Large intestine (tissue), 3 donors: ENCODE results near the gene LEMD2. TPM values are rescaled to one million over a fixed set of nuclear protein-coding genes. Genes with fewer than 3 reads are reported as not detected.

Experiments used
- DNase-seq, 2 donors: peaks; one replicate each; pipeline versions ENCODE4 v3.0.0 to v3.0.0-alpha.2; 2013
- H3K27ac ChIP-seq: one replicate; pipeline ENCODE4 v1.5.1; 2013; ENCODE audit warnings: low read length
- H3K27me3 ChIP-seq: 2 replicates; pipeline ENCODE4 v1.6.1; 2013; ENCODE audit warnings: low read length; ENCODE audit not compliant: control insufficient read depth, insufficient read depth
- H3K36me3 ChIP-seq: 2 replicates; pipeline ENCODE4 v1.6.1; 2013; ENCODE audit warnings: low read length; ENCODE audit not compliant: control insufficient read depth, insufficient read depth
- H3K4me1 ChIP-seq: one replicate; pipeline ENCODE4 v1.6.1; 2013; ENCODE audit warnings: low read length; ENCODE audit not compliant: control insufficient read depth, insufficient read depth
- H3K4me3 ChIP-seq: one replicate; pipeline ENCODE4 v1.5.1; 2013; ENCODE audit warnings: low read length
- H3K9me3 ChIP-seq: one replicate; pipeline ENCODE4 v1.6.1; 2013; ENCODE audit warnings: mild to moderate bottlenecking, low read depth, low read length, moderate library complexity; ENCODE audit not compliant: control insufficient read depth
- WGBS: methylation state at CpG from one replicate; pipeline ENCODE4 v1.1.5; 2013; ENCODE audit warnings: low lambda C conversion rate; ENCODE audit not compliant: insufficient coverage; 5-methylcytosine and 5-hydroxymethylcytosine counted together
- polyA plus RNA-seq: library from polyadenylated mRNA; unstranded; fragments of 120-200 nt; gene quantifications from one replicate; pipeline ENCODE4 v1.2.1, GENCODE V29; 2013

The LEMD2 gene
- polyA plus RNA-seq, 1 donor, result 56.2 TPM

- H3K36me3 ChIP-seq, result no peaks in the 10 kb centered on the region
These were observed 8.9 kb upstream of the LEMD2 start for GRCh38 chr6:33797626-33798342.

GRCh38 chr6:33794910-33795623 is 6.1 kb upstream of the LEMD2 start:
- no peaks in the 10 kb centered on the region for H3K27me3 ChIP-seq
- H3K4me3 ChIP-seq, result no peak overlapping the region
- no peak overlapping the region for H3K27ac ChIP-seq
- WGBS, result no CpG with 5 or more reads among the region's 14 CpGs
- no peaks in the 10 kb centered on the region for H3K36me3 ChIP-seq
- peaks cover 14% of the 10 kb centered on the region for H3K4me1 ChIP-seq
- peak; percentile 53 to 74 for DNase-seq
- no peaks in the 10 kb centered on the region for H3K9me3 ChIP-seq

More at GRCh38 chr6:33797626-33798342, 8.9 kb upstream of the LEMD2 start:
- Histone ChIP-seq H3K27ac (no peak overlapping the region), H3K27me3 (no peaks in the 10 kb centered on the region), H3K9me3 (no peaks in the 10 kb centered on the region), H3K4me1 (peaks cover 14% of the 10 kb centered on the region), H3K4me3 (no peak overlapping the region)
- no peak for DNase-seq
- 88% methylated on average over 8 of the region's 10 CpGs for WGBS

- no peaks in the 10 kb centered on the region for H3K36me3 ChIP-seq
- no peaks in the 10 kb centered on the region for H3K9me3 ChIP-seq
- H3K4me3 ChIP-seq, result no peak overlapping the region
- WGBS, result 92% methylated on average over 2 of the region's 10 CpGs
- no peaks in the 10 kb centered on the region for H3K27me3 ChIP-seq
- H3K27ac ChIP-seq, result no peak overlapping the region
- peaks cover 18% of the 10 kb centered on the region for H3K4me1 ChIP-seq
- no peak for DNase-seq
These were observed 4.1 kb upstream of the LEMD2 start for GRCh38 chr6:33792981-33793380.

- H3K36me3 ChIP-seq, result no peaks in the 10 kb centered on the region
- H3K27me3 ChIP-seq, result no peaks in the 10 kb centered on the region
- WGBS, result no CpG with 5 or more reads among the region's 7 CpGs
- H3K4me1 ChIP-seq, result peaks cover 30% of the 10 kb centered on the region
- no peak for DNase-seq
- H3K4me3 ChIP-seq, result no peak overlapping the region
- H3K9me3 ChIP-seq, result no peaks in the 10 kb centered on the region
- H3K27ac ChIP-seq, result no peak overlapping the region
These were observed 2.7 kb upstream of the LEMD2 start for GRCh38 chr6:33791620-33792019.

GRCh38 chr6:33790910-33791309 is 2.0 kb upstream of the LEMD2 start:
- Histone ChIP-seq H3K9me3 (no peaks in the 10 kb centered on the region), H3K4me1 (peaks cover 34% of the 10 kb centered on the region), H3K27me3 (no peaks in the 10 kb centered on the region), H3K36me3 (peaks cover 5% of the 10 kb centered on the region), H3K4me3 (no peak overlapping the region), H3K27ac (no peak overlapping the region)
- WGBS, result no CpG with 5 or more reads among the region's 5 CpGs
- DNase-seq, result no peak

- Histone ChIP-seq H3K9me3 (no peaks in the 10 kb centered on the region), H3K27me3 (no peaks in the 10 kb centered on the region), H3K27ac (no peak overlapping the region), H3K4me1 (peaks cover 34% of the 10 kb centered on the region), H3K36me3 (peaks cover 8% of the 10 kb centered on the region), H3K4me3 (no peak overlapping the region)
- no CpG with 5 or more reads among the region's 2 CpGs for WGBS
- DNase-seq, result no peak
These were observed 1.4 kb upstream of the LEMD2 start for GRCh38 chr6:33790379-33790778.

- Histone ChIP-seq H3K36me3 (peaks cover 16% of the 10 kb centered on the region), H3K27ac (no peak overlapping the region), H3K4me1 (peaks cover 26% of the 10 kb centered on the region), H3K9me3 (no peaks in the 10 kb centered on the region), H3K4me3 (peak overlapping the region; percentile 13), H3K27me3 (no peaks in the 10 kb centered on the region)
- no peak for DNase-seq
- WGBS, result no CpG with 5 or more reads among the region's 11 CpGs
These were observed 593 bp upstream of the LEMD2 start for GRCh38 chr6:33789550-33789895.

GRCh38 chr6:33787954-33788693 is 806 bp downstream of the LEMD2 start:
- H3K27me3 ChIP-seq, result no peaks in the 10 kb centered on the region
- H3K4me1 ChIP-seq, result peaks cover 20% of the 10 kb centered on the region
- H3K4me3 ChIP-seq, result peak overlapping the region; percentile 64
- H3K36me3 ChIP-seq, result peaks cover 29% of the 10 kb centered on the region
- no CpG with 5 or more reads among the region's 53 CpGs for WGBS
- DNase-seq, result peak; percentile 54 to 82
- H3K27ac ChIP-seq, result peak overlapping the region; percentile 82
- no peaks in the 10 kb centered on the region for H3K9me3 ChIP-seq

GRCh38 chr6:33787346-33787953 is 1.5 kb downstream of the LEMD2 start:
- peak overlapping the region; percentile 82 for H3K27ac ChIP-seq
- H3K9me3 ChIP-seq, result no peaks in the 10 kb centered on the region
- no peaks in the 10 kb centered on the region for H3K27me3 ChIP-seq
- peaks cover 35% of the 10 kb centered on the region for H3K36me3 ChIP-seq
- peak overlapping the region; percentile 64 for H3K4me3 ChIP-seq
- WGBS, result no CpG with 5 or more reads among the region's 7 CpGs
- H3K4me1 ChIP-seq, result peaks cover 20% of the 10 kb centered on the region
- no peak for DNase-seq

- no peak overlapping the region for H3K27ac ChIP-seq
- WGBS, result 80% methylated on average over 2 of the region's 3 CpGs
These were observed 2.2 kb downstream of the LEMD2 start for GRCh38 chr6:33786736-33787135.

More at GRCh38 chr6:33786736-33787135, 2.2 kb downstream of the LEMD2 start:
- H3K4me3 ChIP-seq, result no peak overlapping the region
- no peaks in the 10 kb centered on the region for H3K27me3 ChIP-seq
- H3K36me3 ChIP-seq, result peaks cover 42% of the 10 kb centered on the region
- H3K9me3 ChIP-seq, result no peaks in the 10 kb centered on the region
- no peak for DNase-seq
- peaks cover 20% of the 10 kb centered on the region for H3K4me1 ChIP-seq
